Fibroblast of villous mesenchyme (primary cell): ENCODE results near the gene KDM4B. TPM values are rescaled to one million over a fixed set of nuclear protein-coding genes. Genes with fewer than 3 reads are reported as not detected.

ENCODE experiments used
- DNase-seq: peaks from one replicate; pipeline ENCODE4 v3.0.0-alpha.2; 2010; ENCODE audit warnings: low read depth
- H3K4me3 ChIP-seq: 2 replicates; pipeline ENCODE4 v1.5.1; 2011; ENCODE audit warnings: low read depth, mild to moderate bottlenecking, low read length
- CTCF ChIP-seq: IDR thresholded peaks from 2 replicates; pipeline ENCODE4 v1.5.1; 2012; ENCODE audit warnings: low read depth, mild to moderate bottlenecking, low read length; ENCODE audit not compliant: insufficient read depth
- total RNA-seq: library from RNA; depleted of rRNA; stranded (reverse); fragments of >200 nt; gene quantifications from 2 replicates; pipeline ENCODE4 v1.2.3, GENCODE V29; 2012

KDM4B gene
- 17.7 TPM in 2 replicates for total RNA-seq

DNA sequence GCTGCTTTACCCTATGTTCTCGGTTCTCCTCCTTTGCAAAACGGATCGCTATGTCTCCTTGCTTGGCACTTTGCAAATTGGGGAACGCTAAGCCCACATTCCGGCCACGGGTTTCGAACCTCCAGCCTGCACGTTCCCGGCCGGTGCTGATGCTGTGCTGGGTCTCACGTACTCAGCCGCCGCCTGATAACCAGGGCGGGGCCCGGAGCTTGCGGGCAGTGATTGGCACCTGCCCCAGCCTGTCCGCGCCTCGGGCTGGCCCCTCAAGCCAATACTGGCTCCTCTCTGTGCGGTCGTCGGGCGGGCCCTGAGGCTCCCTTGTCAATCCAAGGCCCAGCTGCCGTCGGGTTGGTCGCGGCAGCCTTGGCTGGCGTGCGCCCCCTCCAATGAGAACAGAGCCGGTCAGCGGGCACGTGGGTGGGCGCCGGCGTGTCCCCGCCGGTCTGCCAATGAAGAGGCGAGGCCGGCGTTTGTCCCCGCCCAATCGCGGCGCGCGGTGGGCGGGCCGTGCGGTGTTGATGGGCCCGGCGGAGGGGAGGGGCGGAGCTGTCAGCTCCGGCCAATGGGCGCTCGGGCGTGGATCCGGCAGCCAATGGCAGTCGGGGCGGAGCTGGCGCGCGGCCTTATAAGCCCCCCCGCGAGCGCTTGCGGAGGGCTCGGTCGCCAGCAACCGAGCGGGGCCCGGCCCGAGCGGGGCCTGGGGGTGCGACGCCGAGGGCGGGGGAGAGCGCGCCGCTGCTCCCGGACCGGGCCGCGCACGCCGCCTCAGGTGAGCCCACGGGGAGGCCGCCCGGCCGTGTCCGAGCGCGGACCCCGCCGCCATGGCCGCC lies at the start of gene KDM4B:
Gene KDM4B (plus strand): TSS at position 652 of the 830 bp plus-strand sequence. CDS start 63,778 bp downstream, outside the sequence.
- peak within 1 kb of the TSS; percentile 79 for H3K4me3 ChIP-seq
- peak; percentile 100 for DNase-seq
- no peak for TF ChIP-seq CTCF

DNA sequence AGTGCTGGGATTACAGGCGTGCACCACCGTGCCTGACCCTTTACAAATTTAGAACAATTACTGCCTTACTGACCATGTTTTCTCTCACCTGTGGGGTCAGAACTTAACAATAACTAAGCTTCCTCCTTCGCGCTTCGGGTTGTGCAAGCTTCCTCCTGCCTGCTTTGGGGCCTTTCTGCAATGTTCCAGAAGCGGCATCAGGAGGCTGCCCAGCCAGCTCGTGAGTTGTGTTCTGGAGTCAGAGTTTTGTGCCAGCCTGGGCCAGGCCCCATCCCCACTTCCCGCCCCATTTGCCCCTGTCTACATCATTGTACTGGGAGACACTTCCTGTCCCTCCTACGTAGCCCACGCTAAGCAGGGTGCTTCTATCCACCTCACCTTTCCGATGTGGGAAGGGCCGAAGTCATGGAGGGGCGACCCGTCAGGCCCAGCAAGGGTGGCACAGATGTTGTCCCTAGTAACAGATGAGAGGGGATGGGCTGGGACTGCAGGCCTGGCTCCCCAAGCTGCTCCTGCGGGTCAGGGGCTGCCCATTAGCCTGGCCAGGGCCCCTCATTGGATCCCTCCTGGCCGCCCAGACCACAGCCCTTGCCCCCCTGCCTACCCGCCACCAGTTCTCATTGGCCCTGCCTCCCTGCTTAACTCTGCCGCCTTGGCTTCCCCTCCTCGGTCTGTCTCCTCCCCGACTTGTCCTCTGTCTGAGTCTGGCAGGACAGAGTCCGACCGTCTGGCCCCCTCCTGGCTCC lies 46.2 kb upstream of the KDM4B start:
- no peak for TF ChIP-seq CTCF
- no peak for DNase-seq
- H3K4me3 ChIP-seq, result no peak overlapping the region

DNA sequence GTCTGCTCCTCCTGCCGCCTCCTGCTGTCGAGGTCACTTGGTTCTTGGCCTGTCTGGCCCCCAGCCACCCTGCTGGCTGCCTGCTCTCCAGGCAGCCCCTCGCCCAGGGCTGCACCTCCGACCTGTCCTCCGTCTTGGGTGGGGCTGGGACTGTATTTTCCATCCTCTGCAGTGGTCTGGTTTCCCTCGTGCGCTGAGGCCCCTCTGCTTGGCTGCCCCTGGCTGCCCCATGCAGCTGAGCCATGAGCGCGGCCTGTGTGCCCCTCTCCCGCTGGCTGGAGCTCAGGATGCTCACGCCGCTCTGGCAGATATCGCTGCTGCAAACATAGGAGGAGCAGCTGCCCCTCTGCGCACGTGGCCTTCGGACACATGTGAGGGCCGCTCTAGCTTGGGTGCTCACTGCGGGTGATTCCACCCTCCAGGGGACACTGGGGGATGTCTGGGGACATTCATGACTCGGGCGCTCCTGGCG lies 45.6 kb upstream of the KDM4B start:
- no peak overlapping the region for H3K4me3 ChIP-seq
- TF ChIP-seq CTCF, result no peak
- DNase-seq, result no peak

GRCh38 chr19:4929186-4929585 lies 39.7 kb upstream of the KDM4B start:
- no peak for TF ChIP-seq CTCF
- peak; percentile 18 for DNase-seq
- H3K4me3 ChIP-seq, result no peak overlapping the region

DNA sequence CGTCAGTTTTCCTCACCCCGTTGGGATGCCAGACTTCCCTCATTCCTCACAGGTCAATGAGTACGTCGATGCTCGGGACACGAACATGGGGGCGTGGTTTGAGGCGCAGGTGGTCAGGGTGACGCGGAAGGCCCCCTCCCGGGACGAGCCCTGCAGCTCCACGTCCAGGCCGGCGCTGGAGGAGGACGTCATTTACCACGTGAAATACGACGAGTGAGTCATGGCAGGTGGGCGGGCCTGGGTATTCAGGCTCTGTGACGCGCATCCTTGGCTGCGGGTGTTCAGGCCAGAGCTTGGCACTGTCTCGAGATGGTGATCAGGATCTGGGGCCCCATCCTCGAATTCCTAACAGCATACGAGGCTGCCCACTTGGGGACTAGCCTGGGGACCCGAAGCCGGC lies 38.2 kb upstream of the KDM4B start:
- DNase-seq, result peak; percentile 16
- H3K4me3 ChIP-seq, result no peak overlapping the region
- no peak for TF ChIP-seq CTCF

DNA sequence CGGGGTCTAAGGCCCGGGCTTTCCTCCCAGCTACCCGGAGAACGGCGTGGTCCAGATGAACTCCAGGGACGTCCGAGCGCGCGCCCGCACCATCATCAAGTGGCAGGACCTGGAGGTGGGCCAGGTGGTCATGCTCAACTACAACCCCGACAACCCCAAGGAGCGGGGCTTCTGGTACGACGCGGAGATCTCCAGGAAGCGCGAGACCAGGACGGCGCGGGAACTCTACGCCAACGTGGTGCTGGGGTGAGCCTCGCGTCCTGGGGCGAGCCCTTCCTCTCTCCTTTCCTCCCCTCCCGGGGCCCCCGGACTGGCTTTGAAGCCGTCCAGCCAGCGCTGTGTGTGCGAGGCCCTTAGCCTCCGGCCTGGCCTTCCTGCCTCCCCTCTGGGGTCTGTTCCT lies 36.2 kb upstream of the KDM4B start:
- no peak for DNase-seq
- no peak overlapping the region for H3K4me3 ChIP-seq
- no peak for TF ChIP-seq CTCF
